GM18909 (cell line): ENCODE results near the gene TCHHL1.
"Not testable (repeated sequence)": the region's sequence is repeated elsewhere in the genome, so short reads cannot be mapped to it uniquely, and the experiment has no call there.

Experiments
- ATAC-seq: cut with Tn5 transposase; IDR thresholded peaks from one replicate; pipeline ENCODE4 v1.9.1; 2021; ENCODE audit warnings: mild to moderate bottlenecking; ENCODE audit not compliant: unreplicated experiment, poor library complexity

Gene TCHHL1

DNA sequence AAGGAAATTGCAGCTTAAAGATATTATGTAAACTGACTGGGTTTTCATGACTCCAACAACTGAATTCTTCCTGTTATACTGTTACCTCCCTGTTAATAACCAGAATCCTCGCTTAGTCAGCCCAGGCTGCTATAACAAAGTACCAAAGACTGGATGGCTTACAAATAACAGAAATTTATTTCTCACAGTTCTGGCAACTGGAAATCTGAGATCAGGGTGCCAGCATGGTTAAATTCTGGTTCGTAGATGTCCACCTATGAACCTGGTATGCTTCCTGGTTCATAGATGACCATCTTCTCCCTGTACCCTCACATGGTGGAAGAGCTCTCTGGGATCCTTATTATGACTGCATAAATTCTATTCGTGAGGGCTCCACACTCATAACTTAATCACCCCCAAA, 8.1 kb upstream of the TCHHL1 start:
- no peak for ATAC-seq

DNA sequence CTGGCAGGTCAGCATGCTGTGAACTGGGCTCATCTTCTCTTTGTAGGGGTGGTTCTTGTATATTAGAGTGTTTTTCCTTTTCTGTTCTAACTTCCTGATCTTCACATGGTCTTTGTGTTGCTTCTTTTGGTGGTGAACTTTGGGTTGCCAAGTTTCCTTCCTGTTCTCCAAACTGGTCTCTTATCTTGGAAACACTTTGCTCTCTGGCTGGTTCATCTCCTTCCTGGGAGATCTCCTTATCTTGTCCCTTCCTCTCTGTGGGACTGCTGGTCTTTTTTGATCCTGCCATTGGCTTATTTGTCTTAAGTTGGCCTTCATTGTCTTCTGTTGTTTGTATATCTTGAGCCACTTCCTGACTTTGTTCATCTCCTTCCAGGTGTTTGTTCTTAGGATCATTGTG, 2.1 kb downstream of the TCHHL1 start:
- ATAC-seq: no peak

DNA sequence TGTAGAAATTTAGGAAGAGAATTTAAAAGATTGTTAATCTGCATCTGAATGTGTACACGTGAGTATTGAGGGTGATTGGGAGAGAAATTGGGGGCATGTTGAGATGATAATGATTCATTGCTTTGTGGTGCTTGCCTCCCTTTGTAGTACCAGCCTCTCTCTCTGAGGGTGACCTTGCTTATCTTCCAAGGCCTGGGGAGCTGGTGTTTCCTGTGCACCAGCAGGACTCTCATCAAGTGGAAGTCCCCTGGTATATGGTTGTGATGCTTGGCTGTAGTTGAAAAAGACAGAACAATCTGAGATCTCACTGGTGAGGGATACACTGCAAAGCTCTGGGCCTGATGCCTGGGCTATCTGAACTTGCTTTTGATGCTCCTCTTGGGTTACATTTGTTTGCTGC, 4.0 kb downstream of the TCHHL1 start:
- ATAC-seq: no peak

DNA sequence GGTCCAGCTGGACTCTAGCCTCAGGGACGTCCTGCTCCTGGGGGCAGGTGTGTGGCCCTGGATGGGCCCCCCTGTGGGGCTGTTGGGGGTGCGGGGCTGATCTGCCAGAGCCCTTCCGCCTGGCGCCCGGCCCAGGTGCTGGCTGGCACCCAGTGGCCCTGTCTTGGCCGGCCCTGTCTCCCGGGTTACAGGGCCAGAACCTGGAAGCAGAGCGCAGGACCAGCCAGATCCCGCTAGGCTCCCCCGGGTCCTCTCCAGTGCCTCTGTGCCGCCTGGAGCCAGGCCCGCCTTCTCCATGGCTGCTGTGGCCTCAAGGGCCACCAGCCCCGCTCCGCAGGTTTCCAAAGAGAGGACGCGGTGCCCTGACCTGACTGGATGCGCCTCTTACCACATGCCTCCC, 7.8 kb downstream of the TCHHL1 start:
- not testable (repeated sequence) for ATAC-seq

DNA sequence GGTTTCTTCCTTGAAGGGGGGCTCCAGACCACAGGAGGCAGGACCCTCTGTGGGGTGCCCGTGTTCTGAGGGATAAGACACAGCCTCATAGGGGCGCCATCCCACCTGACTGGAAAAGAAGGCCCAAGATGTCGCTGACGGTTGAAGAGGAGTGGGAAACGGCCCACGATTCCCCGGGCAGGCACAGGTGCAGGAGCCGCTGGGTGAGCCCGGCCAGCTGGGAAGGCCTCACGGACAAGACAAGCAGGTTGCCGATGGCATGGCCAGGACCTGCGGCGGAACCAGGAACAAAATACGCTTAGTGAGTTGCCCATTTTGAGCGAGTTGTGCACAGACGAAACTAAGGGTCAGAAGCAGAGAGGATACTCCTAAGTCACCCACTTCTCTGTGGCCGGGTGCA, 8.4 kb downstream of the TCHHL1 start:
- ATAC-seq: not testable (repeated sequence)

DNA sequence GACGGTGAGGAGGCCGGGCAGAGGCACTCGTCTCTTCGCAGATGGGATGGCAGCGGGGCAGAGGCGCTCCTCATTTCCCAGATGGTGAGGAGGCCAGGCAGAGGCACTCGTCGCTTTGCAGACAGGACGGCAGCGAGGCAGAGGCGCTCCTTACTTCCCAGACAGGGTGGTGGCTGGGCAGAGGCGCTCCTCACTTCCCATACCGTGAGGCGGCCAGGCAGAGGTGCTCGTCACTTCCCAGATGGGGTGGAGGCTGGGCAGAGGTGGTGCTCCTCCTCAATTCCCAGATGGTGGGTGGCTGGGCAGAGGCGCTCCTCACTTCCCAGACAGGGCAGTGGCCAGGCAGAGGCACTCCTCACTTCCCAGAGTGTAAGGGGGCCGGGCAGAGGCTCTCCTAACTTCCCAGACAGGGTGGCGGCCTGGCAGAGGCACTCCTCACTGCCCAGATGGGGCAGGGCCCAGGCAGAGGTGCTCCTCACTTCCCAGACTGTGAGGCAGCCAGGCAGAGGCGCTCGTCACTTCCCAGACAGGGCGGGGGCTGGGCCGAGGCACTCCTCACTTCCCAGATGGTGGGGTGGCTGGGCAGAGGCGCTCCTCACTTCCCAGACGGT, 9.9 kb downstream of the TCHHL1 start:
- no peak for ATAC-seq

DNA sequence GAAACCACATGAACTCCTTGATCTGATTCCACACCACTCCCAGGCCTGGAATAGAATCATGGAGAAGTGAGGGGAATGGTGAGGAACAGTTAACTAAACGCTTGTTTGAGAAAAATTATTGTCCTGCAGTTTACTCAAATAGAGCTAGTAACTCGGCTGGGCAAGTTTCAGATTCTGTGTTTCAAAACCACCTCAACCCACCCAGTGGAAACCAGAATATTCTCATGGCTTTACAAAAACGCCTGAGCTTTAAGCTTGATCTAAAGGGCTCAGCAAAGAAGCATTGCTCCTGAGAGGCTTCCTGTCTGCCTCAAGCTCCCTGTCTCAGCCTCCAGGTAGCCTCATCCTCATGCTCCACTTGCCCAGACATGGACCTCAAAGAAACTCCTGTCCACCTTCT, 16.6 kb downstream of the TCHHL1 start:
- ATAC-seq: no peak

DNA sequence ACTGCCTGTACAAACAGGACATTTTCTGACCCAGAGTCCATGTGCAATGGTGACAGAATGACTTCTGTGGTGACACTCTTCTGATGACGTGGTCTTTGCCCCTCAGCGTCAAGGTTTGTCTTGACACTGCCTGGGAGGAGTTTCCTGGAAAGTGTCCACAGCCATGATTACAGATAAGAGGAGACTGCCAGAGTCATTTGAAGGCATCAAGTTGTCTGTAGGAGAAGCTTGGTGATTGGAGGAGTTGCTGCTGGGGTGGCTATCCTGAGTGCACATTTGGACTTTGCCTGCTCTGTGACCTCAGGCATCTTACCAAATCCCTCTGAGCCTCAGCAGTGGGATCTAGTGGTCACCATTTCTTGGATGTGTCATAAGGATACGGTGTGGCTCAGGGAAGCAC, 17.7 kb downstream of the TCHHL1 start:
- ATAC-seq: no peak

DNA sequence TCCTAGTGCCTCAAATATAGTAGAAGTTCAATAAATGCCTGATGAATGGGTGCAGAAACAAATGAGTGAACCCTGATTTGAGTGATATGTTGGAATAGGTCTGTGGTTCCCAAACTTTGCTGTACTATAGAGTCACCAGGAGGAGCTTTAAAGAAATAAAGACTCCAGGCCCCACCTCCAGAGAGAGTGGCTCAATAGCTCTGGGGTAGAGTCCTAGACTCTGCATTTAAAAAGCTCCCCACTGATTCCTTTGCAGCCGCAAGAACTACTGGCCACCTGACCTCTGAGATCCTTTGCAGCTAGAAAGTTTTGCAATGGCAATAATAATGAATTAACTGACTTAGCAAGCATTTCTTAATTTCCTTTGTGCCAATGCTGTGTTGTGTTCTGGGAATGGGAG, 20.9 kb downstream of the TCHHL1 start:
- no peak for ATAC-seq

DNA sequence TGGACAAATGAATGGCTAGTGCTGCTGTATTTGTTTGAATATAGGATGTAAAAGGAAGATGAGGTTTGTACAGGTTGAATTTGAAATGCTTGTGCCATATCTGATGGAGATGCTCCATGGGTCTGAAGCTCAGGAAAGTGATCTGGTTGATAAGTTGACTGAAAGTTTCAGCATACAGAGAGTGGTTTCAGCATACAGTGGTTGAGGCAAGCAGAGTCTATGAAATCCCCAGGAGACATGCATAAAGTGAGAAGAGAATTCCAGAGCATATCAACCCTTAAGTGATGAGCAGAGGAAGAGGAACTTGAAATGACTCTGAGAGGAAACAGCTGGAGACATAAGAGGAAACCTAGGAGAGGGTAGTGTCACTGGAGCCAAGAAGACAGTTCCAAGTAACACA, 21.7 kb downstream of the TCHHL1 start:
- ATAC-seq: no peak

DNA sequence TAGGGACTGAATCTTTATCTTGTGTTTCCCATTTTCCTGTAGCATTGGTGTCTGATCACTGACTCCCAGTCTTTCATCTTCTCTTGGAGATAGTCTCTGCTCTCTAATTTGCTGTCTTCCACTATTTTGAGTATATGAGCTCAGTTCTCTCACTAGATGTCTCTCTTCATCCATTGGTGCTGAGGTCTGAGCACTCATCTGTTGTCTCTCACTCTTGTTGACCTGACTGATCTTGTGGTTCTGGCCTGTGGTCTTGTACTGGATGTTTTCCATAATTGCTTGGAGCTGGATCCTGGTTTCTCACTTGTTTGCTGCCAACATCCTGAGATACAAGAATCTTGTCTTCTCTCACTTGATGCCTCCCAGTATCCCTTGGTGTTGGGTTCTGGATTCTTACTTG, 26.9 kb downstream of the TCHHL1 start:
- no peak for ATAC-seq

DNA sequence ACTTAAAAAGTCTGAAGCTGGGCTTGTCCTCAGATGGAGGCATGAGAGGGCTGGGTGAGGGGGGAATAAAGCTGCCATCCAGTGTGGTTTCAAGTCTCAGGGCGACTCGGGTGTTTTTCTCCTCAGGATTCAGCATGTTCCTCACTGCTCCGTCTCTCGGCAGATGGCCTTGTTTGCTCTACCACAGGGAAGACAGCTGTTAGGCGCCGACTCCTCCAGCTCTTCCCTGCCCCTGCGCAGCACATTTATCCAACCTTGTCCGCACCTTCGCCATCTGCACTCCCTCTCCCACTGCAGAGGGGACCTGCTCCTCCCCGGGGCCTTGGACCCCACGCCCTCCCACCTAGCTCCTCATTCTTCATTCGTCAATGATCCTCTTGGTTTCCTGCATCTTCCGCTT, 35.5 kb downstream of the TCHHL1 start:
- ATAC-seq: no peak

DNA sequence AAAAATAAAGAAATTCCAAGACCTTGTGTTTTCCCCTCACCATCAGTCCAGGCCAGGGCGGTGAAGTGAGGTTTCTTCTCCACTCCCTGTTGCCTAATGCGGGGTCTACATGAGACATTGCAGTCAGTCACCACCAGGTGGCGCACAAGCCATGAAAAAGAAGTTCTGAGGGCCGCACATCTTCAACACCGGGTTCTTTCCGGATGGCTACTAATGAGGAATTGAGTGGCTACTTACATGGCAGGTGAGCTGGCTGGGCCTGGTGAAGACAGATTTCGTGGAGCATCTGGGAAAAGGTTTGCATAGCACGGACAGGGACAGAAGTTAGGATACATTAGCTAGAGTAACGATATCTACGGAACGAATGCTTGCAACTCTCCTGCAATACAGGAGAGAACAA, 36.3 kb downstream of the TCHHL1 start:
- no peak for ATAC-seq

DNA sequence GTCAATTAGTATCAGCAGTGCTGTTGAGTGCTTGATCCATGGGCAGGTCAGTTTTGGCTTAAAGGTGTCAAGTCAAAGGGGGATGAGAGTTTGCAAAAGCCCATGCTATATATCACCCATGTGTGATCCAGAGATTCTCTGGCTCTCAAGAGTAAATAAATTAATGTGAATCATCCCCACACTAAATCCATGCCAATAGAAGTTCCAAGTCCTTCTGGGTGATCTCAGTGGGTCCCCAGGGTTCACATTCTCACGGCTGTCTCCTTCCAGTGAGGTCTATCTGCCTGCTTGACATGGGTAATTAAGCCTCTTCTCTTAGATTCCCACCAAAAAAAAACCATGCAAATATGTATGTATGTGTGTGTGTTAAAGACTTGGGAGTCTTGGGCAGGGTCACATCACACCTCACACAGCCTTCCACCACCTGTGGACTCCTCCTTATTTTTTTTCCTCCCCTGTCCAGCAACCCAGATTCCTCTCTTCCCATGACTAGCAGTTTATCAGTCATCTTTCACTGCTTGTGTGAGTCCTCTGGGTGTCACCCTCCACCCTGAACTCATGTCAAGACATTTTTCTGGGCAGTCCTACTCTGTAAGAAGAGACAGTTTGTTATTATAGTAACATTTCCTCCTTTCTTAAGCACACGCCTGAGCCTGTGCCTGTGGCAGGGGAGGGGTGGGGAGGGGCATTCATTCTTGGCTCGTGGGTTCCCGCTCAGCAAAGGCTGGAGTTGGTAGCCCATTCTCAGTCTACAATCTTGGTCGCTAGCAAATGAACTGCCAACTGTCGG, 37.8 kb downstream of the TCHHL1 start:
- no peak for ATAC-seq

DNA sequence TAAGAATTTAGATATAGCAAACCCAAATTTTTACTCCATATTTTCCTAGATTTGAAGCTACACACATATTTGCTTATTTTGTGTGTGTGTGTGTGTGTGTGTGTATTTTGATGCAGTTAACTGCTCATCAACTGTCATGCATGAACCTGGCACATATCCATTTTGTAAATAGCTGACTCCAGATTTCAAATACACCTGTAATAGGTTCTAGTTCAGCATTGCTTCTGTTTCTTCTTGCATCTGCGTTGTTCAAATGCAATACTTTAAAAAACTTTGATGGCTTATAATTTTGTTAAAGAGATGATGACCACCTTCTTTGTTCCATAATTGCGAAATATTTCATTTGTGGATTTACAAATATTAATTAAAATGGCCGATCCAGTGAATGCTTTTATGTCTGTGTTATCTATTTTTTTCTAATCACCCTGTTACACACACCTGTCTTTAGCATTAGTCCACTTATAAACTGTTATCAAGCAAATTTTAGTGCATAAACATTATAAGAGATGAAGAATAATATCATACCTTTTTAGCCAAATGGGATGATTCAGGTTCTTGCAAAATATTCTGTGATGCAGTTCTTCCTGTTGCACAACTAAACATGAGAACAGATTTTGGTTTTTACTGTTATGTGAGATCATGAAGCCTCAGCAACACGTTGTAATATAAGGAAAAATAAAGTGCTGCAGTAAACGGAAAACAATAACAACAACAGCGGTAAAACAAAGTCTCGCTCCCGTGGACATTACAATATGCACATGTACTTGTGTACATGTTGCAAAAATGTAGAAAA, 39.4 kb downstream of the TCHHL1 start:
- ATAC-seq: no peak

DNA sequence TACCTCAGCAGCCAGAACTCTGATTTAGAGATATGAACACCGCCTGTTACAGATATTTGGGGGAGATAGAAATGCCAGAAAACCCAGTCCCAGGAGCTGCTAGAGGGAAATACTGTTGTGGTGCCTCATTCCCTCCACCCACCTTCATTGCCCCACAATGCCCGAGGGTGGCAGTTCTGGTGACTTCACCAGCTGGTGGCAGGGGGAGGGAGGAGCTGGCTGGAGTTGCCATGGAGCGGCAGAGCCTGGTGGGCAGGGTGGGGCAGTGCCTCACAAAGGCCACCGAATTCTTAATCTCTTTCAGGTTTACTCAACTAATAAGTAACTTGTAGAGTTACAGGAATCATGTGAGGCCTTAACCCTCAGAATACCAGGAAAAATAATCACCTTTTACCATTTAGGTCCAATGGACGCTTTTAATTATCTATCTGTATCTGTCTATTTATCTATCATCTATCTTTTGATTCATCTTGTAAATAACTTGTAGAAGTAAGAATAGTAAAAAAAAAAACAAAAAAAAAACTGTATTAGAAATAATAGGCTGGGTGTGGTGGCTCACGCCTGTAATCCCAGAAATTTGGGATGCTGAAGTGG, 40.4 kb downstream of the TCHHL1 start:
- peak; percentile 26 for ATAC-seq

DNA sequence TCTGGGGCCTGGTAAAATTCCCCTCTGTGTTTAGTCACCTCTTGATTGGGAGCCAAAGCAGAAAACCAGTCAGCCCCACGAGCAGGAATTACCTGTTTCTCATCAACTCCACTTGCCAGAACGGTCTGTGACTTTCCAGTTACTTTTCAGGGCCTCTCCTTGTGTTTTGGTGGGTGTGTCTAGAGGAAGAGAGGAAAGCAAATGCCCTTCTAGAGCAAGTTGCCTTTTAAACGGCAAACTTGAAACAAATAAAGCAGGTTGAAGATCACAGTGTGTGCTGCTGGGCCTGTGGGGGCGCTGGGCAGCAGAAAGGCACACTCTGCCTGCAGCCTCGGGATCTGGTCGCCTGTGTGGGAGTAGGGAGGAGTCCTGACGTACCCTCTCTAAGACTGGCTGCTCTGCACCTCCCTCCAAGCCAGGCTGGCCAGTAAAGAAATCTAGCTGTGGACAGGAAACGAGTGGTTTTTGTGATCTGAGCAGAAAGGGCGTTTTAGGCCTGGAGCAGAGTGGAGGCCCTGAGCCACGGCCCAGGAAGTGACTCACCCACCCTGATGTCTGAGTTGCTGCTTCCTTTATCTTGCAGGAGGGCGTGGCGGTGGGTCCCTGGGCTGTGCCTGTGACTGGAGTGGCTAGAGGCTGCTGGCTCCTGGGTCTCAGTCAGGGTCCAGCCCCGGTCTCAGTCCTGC, 41.0 kb downstream of the TCHHL1 start:
- ATAC-seq: peak; percentile 96

DNA sequence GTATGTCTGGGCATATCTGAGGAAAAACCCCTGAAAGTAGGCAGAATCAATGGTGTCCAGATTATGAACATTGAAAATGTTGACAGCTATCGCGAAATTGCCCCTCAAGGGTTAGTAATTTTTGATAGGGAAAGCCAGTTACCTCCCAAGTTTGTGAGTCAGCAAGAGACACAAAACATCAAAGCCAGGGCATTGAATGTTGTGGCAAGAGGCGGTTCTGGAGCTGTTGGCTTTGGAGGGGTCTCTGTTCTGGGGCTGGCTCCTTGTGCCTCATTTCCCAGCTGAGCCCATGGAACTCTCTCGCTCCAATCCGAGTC, 41.5 kb downstream of the TCHHL1 start:
- no peak for ATAC-seq

DNA sequence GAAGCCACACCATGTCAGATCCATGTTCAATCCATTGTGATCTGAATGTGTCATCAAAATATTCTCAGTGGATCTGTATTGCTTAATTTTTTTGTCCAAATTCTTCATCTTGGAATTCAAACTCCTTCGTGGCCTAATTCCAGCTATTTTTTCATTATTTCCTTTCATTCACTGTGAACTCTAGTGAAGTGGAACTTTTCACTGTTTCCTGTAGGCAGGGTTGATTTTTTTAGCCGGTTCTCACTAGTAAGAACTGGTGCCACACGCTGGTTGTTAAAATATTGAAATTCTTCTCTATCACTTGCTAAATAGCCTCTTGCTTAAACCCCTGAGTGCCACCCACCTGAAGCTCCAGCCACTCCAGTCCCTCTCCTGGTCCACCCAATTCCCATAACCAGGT, 44.5 kb downstream of the TCHHL1 start:
- no peak for ATAC-seq

DNA sequence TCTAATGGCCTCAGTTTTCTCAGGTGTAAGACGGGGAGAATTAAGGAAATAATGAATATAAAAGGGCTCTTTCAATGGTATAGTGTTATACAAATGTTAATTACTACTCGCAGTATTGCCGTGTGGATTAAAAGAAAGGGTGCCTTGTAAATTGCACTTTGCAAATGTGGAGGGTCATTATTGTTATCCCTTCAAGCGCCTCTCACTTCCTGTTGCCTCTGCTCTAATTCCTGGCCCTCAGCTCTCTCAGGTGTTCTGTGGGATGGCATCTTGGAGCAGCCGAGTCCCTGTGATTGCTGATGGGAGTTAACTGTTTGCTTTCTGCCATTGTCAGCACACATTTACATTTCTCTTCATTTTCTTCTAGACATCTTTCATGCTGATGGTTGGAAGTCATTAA, 45.0 kb downstream of the TCHHL1 start:
- no peak for ATAC-seq

DNA sequence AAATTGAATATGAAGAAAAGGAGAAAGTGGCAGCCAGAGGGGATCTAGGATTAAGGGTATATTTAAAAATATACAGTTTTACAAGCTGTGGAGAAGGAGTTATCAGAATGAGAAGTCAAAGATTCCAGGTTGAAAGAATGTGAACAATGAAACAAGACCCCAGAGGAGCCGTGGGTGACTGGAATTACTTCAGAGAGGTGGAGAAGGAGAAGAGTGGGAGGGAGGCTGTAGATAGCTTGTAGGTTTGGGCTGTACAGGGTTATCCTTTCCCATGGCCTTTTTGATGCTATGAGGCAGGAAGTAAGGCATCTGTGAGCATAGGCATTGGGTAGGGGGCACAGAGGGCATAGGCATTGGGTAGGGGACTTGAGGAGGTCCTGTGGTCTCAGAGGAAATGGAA, 46.8 kb downstream of the TCHHL1 start:
- ATAC-seq: no peak
